IMR-90 (cell line): ENCODE results near the gene PAM16. TPM values are rescaled to one million over a fixed set of nuclear protein-coding genes. Genes with fewer than 3 reads are reported as not detected.

Experiments
- ATAC-seq: fragments of 200-7000 bp; cut with Tn5 transposase; 2 replicates; pipeline ENCODE4 v1.9.1; 2020; ENCODE audit warnings: low read depth, mild to moderate bottlenecking, moderate library complexity
- BruUV-seq: library from RNA; stranded (reverse); fragments of 400-500 nt; replicated peaks from 2 replicates; lab custom pipeline; 2021; lab: Mats Ljungman, UMichigan
- CTCF ChIA-PET: fragments of 300-600 bp; formaldehyde crosslinking; extraction: SDS; loops from one replicate; lab custom pipeline; 2021; ENCODE audit warnings: antibody characterized with exemption; lab: Yijun Ruan, JAX
- POLR2A ChIA-PET: fragments of 300-600 bp; sonication (Branson Sonifier 250); formaldehyde crosslinking; loops from one replicate; lab custom pipeline; 2022; ENCODE audit warnings: antibody characterized with exemption; ENCODE audit not compliant: unreplicated experiment; lab: Charles Lee
- DNase-seq: peaks from one replicate; pipeline ENCODE4 v3.0.0; 2013
- H2AFZ ChIP-seq: replicated peaks from 2 replicates; pipeline ENCODE3; 2013; ENCODE audit warnings: low read length, mild to moderate bottlenecking; ENCODE audit not compliant: poor library complexity
- H2AK5ac ChIP-seq: 2 replicates; pipeline ENCODE4 v1.6.1; 2013; ENCODE audit warnings: low read depth, low read length, inconsistent platforms
- H2AK9ac ChIP-seq: replicated peaks from 2 replicates; pipeline ENCODE3; 2013; ENCODE audit warnings: mild to moderate bottlenecking, low read depth, low read length, moderate library complexity; ENCODE audit not compliant: poor library complexity
- H2BK120ac ChIP-seq: 2 replicates; pipeline ENCODE4 v1.6.1; 2013; ENCODE audit warnings: low read depth, low read length, inconsistent platforms
- H2BK15ac ChIP-seq: 3 replicates; pipeline ENCODE4 v1.6.1; 2013; ENCODE audit warnings: low read depth, low read length, inconsistent platforms
- H2BK20ac ChIP-seq: 2 replicates; pipeline ENCODE4 v1.6.1; 2013; ENCODE audit warnings: low read depth, mild to moderate bottlenecking, inconsistent platforms, low read length, moderate library complexity
- H2BK5ac ChIP-seq: 2 replicates; pipeline ENCODE4 v1.6.1; 2013; ENCODE audit warnings: mild to moderate bottlenecking, low read depth, low read length, inconsistent platforms; ENCODE audit not compliant: poor library complexity, severe bottlenecking
- H3K14ac ChIP-seq: replicated peaks from 2 replicates; pipeline ENCODE4 v1.6.1; 2013; ENCODE audit warnings: low read depth, low read length, inconsistent platforms
- H3K18ac ChIP-seq: 2 replicates; pipeline ENCODE4 v1.6.1; 2013; ENCODE audit warnings: low read depth, low read length, control low read depth
- H3K23ac ChIP-seq: 2 replicates; pipeline ENCODE4 v1.6.1; 2013; ENCODE audit warnings: low read depth, low read length, inconsistent platforms
- H3K27ac ChIP-seq: 2 replicates; pipeline ENCODE4 v1.5.1; 2013; ENCODE audit warnings: mild to moderate bottlenecking, control low read depth, low read length; ENCODE audit not compliant: insufficient read depth
- H3K27me3 ChIP-seq: 2 replicates; pipeline ENCODE4 v1.6.1; 2013; ENCODE audit warnings: low read length; ENCODE audit not compliant: control insufficient read depth, insufficient read depth
- H3K36me3 ChIP-seq: 2 replicates; pipeline ENCODE4 v1.6.1; 2013; ENCODE audit warnings: low read length, mixed read lengths; ENCODE audit not compliant: control insufficient read depth, insufficient read depth
- H3K4ac ChIP-seq: 2 replicates; pipeline ENCODE4 v1.6.1; 2013; ENCODE audit warnings: low read depth, low read length, inconsistent platforms
- H3K4me1 ChIP-seq: 2 replicates; pipeline ENCODE4 v1.6.1; 2013; ENCODE audit warnings: low read length, mixed read lengths; ENCODE audit not compliant: control insufficient read depth, insufficient read depth
- H3K4me2 ChIP-seq: 2 replicates; pipeline ENCODE4 v1.6.1; 2013; ENCODE audit warnings: low read depth, mild to moderate bottlenecking, control low read depth, low read length, moderate library complexity
- H3K4me3 ChIP-seq: 2 replicates; pipeline ENCODE4 v1.5.1; 2013; ENCODE audit warnings: low read depth, mild to moderate bottlenecking, control low read depth, low read length, moderate library complexity; ENCODE audit not compliant: insufficient read depth
- H3K56ac ChIP-seq: 2 replicates; pipeline ENCODE4 v1.6.1; 2013; ENCODE audit warnings: low read length, inconsistent platforms; ENCODE audit not compliant: insufficient read depth; ENCODE audit errors: extremely low read depth
- H3K79me1 ChIP-seq, 2 experiments: 2 replicates each; pipeline ENCODE4 v1.6.1; 2013; ENCODE audit warnings: low read length in 2 of 2, inconsistent platforms in 1 of 2, low read depth in 1 of 2
- H3K9ac ChIP-seq: 2 replicates; pipeline ENCODE4 v1.6.1; 2013; ENCODE audit warnings: low read depth, low read length, control low read depth
- H3K9me1 ChIP-seq: 2 replicates; pipeline ENCODE4 v1.6.1; 2013; ENCODE audit warnings: low read length, inconsistent platforms; ENCODE audit not compliant: insufficient read depth
- H3K9me3 ChIP-seq: 2 replicates; pipeline ENCODE4 v1.6.1; 2013; ENCODE audit warnings: low read length; ENCODE audit not compliant: control insufficient read depth, insufficient read depth
- H4K20me1 ChIP-seq: 2 replicates; pipeline ENCODE4 v1.6.1; 2013; ENCODE audit warnings: low read length, inconsistent platforms; ENCODE audit not compliant: insufficient read depth
- H4K5ac ChIP-seq: 2 replicates; pipeline ENCODE4 v1.6.1; 2013; ENCODE audit warnings: mild to moderate bottlenecking, low read depth, low read length, control low read depth
- H4K8ac ChIP-seq, 2 experiments: 2 replicates each; pipeline ENCODE4 v1.6.1; 2013; ENCODE audit warnings: low read depth in 2 of 2, low read length in 2 of 2, control low read depth in 1 of 2, inconsistent platforms in 1 of 2
- H4K91ac ChIP-seq: 2 replicates; pipeline ENCODE4 v1.6.1; 2013; ENCODE audit warnings: low read depth, low read length, inconsistent platforms; ENCODE audit not compliant: insufficient read depth
- BHLHE40 ChIP-seq: fragments of 150-350 bp; IDR thresholded peaks from 2 replicates; pipeline ENCODE4 v1.6.1; 2016; ENCODE audit warnings: mild to moderate bottlenecking, low read depth, low read length
- CEBPB ChIP-seq: IDR thresholded peaks from 2 replicates; pipeline ENCODE4 v1.6.1; 2012; ENCODE audit warnings: low read depth, low read length, improper control_type of control experiment
- CHD1 ChIP-seq: IDR thresholded peaks from 2 replicates; pipeline ENCODE4 v1.6.1; 2012; ENCODE audit warnings: low read depth, low read length, improper control_type of control experiment
- MAFK ChIP-seq: IDR thresholded peaks from 2 replicates; pipeline ENCODE4 v1.6.1; 2012; ENCODE audit warnings: low read depth, low read length, improper control_type of control experiment
- MAZ ChIP-seq: IDR thresholded peaks from 2 replicates; pipeline ENCODE4 v1.6.1; 2012; ENCODE audit warnings: low read depth, mild to moderate bottlenecking, low read length, improper control_type of control experiment, moderate library complexity, borderline replicate concordance
- MXI1 ChIP-seq: IDR thresholded peaks from 2 replicates; pipeline ENCODE4 v1.6.1; 2012; ENCODE audit warnings: low read depth, mild to moderate bottlenecking, low read length, moderate library complexity, borderline replicate concordance
- NFE2L2 ChIP-seq: fragments of 150-350 bp; IDR thresholded peaks from 2 replicates; pipeline ENCODE4 v1.6.1; 2016; ENCODE audit warnings: low read depth, mild to moderate bottlenecking, low read length
- POLR2A ChIP-seq: IDR thresholded peaks from 2 replicates; pipeline ENCODE4 v1.6.1; 2012; ENCODE audit warnings: mild to moderate bottlenecking, low read depth, low read length
- RAD21 ChIP-seq: IDR thresholded peaks from 2 replicates; pipeline ENCODE4 v1.6.1; 2012; ENCODE audit warnings: low read length, improper control_type of control experiment
- RCOR1 ChIP-seq: IDR thresholded peaks from 2 replicates; pipeline ENCODE4 v1.6.1; 2012; ENCODE audit warnings: mild to moderate bottlenecking, low read length, improper control_type of control experiment; ENCODE audit not compliant: insufficient replicate concordance
- RFX5 ChIP-seq: IDR thresholded peaks from 2 replicates; pipeline ENCODE4 v1.8.0; 2012; ENCODE audit warnings: low read depth, mild to moderate bottlenecking, low read length, moderate library complexity
- SMC3 ChIP-seq: fragments of 150-350 bp; IDR thresholded peaks from 2 replicates; pipeline ENCODE4 v1.6.1; 2016; ENCODE audit warnings: low read depth, mild to moderate bottlenecking, antibody characterized with exemption, low read length, moderate library complexity
- USF2 ChIP-seq: fragments of 150-350 bp; IDR thresholded peaks from 2 replicates; pipeline ENCODE4 v1.6.1; 2017; ENCODE audit warnings: mild to moderate bottlenecking, antibody characterized with exemption, low read length, low read depth
- WGBS, 2 experiments: methylation state at CpG; one replicate each; pipeline versions ENCODE4 v1.1.5 to v1.1.7; 2013; ENCODE audit warnings: missing lambda C conversion rate in 2 of 2; ENCODE audit not compliant: insufficient read length in 1 of 2; ENCODE audit errors: extremely low coverage in 2 of 2; 5-methylcytosine and 5-hydroxymethylcytosine counted together
- dilution Hi-C: fragments of 300-500 bp; cut with HindIII; formaldehyde crosslinking; loops from one replicate; pipeline ENCODE4 v1.14.3; 2018; ENCODE audit warnings: low sequenced_read_pairs; ENCODE audit not compliant: unreplicated experiment
- in situ Hi-C: fragments of 300-500 bp; cut with MboI; formaldehyde crosslinking; loops from 3 replicates; pipeline ENCODE4 v1.14.3; 2019; ENCODE audit warnings: low sequenced_read_pairs, inconsistent platforms, mixed read lengths
- intact Hi-C: fragments of 100-400 bp; cut with micrococcal nuclease; formaldehyde crosslinking; loops from 2 replicates; pipeline ENCODE4 v1.10.0; 2022
- polyA plus RNA-seq, 3 experiments: library from polyadenylated mRNA; depleted of rRNA; stranded (reverse); fragments of >200 nt; gene quantifications; 2 replicates each; pipeline ENCODE4 v1.2.3, GENCODE V29; 2012; ENCODE audit warnings: low replicate concordance in 1 of 3
- total RNA-seq: library from RNA; depleted of rRNA; stranded (reverse); fragments of >200 nt; gene quantifications from 2 replicates; pipeline ENCODE4 v1.2.3, GENCODE V29; 2012
- TF ChIP-seq, protein P1 (sequence below): fragments of 150-350 bp; IDR thresholded peaks from 2 replicates; pipeline ENCODE4 v1.6.1; 2016; ENCODE audit warnings: low read depth, mild to moderate bottlenecking, low read length, moderate library complexity, borderline replicate concordance
- TF ChIP-seq, protein P2 (sequence below): conservative IDR thresholded peaks from 2 replicates; pipeline ENCODE4 v1.5.1; 2012; ENCODE audit warnings: mild to moderate bottlenecking, low read depth, low read length, improper control_type of control experiment

Gene PAM16
- total and polyA plus RNA-seq, 2 of the 4 experiments (the other 2 are of a cell fraction) = 17.9 to 48.4 TPM

GRCh38 chr16:4395055-4395726 is 44.1 kb upstream of the PAM16 start:
- Histone ChIP-seq H2BK5ac (peak overlapping the region; percentile 24), H3K56ac (no peak overlapping the region), H3K14ac (no peak overlapping the region), H3K36me3 (peaks cover 9% of the 10 kb centered on the region), H3K4me1 (peaks cover 20% of the 10 kb centered on the region), H4K8ac (no peak overlapping the region), H2BK120ac (no peak overlapping the region), H4K20me1 (no peaks in the 10 kb centered on the region), H3K23ac (no peak overlapping the region), H3K9me3 (no peaks in the 10 kb centered on the region), H2AK9ac (no peak overlapping the region), H2AFZ (no peak overlapping the region), H3K4me3 (no peak overlapping the region), H3K27ac (no peak overlapping the region), H3K9ac (no peak overlapping the region), H3K27me3 (no peaks in the 10 kb centered on the region), H4K5ac (no peak overlapping the region), H2BK15ac (no peak overlapping the region; the same call in 2 of the 3 replicates), H2AK5ac (no peak overlapping the region), H3K18ac (no peak overlapping the region), H3K4ac (no peak overlapping the region), H4K91ac (no peak overlapping the region; the same call in 1 of the 2 replicates), H3K79me1 (peaks cover 0 to 24% of the 10 kb centered on the region in 2 experiments; a peak in 2 of 4 replicates), H3K4me2 (no peak overlapping the region), H3K9me1 (peaks cover 4% of the 10 kb centered on the region; the same call in 1 of the 2 replicates), H2BK20ac (no peak overlapping the region)
- in situ Hi-C loops = loop anchor here (5.0 kb wide), 1 partner anchor 33 kb away; no protein-coding TSS in a partner anchor
- DNase-seq = no peak
- dilution Hi-C loops = no loop called here
- TF ChIP-seq RAD21 (no peak), RCOR1 (no peak), USF2 (no peak), MAFK (no peak), CEBPB (no peak), BHLHE40 (no peak), MXI1 (no peak), MAZ (no peak), CHD1 (no peak), NFE2L2 (no peak), POLR2A (no peak), RFX5 (no peak), SMC3 (no peak)
- TF ChIP-seq, protein P1, sequence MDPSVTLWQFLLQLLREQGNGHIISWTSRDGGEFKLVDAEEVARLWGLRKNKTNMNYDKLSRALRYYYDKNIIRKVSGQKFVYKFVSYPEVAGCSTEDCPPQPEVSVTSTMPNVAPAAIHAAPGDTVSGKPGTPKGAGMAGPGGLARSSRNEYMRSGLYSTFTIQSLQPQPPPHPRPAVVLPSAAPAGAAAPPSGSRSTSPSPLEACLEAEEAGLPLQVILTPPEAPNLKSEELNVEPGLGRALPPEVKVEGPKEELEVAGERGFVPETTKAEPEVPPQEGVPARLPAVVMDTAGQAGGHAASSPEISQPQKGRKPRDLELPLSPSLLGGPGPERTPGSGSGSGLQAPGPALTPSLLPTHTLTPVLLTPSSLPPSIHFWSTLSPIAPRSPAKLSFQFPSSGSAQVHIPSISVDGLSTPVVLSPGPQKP = no peak
- TF ChIP-seq, protein P2, sequence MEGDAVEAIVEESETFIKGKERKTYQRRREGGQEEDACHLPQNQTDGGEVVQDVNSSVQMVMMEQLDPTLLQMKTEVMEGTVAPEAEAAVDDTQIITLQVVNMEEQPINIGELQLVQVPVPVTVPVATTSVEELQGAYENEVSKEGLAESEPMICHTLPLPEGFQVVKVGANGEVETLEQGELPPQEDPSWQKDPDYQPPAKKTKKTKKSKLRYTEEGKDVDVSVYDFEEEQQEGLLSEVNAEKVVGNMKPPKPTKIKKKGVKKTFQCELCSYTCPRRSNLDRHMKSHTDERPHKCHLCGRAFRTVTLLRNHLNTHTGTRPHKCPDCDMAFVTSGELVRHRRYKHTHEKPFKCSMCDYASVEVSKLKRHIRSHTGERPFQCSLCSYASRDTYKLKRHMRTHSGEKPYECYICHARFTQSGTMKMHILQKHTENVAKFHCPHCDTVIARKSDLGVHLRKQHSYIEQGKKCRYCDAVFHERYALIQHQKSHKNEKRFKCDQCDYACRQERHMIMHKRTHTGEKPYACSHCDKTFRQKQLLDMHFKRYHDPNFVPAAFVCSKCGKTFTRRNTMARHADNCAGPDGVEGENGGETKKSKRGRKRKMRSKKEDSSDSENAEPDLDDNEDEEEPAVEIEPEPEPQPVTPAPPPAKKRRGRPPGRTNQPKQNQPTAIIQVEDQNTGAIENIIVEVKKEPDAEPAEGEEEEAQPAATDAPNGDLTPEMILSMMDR = no peak
- POLR2A ChIA-PET = no interaction called here
- CTCF ChIA-PET = no interaction called here
- no peak for ATAC-seq
- intact Hi-C loops = loop anchor here (2.0 kb wide), 1 partner anchor 44 kb away; the partner anchor contains the start of gene PAM16
- WGBS, 2 experiments = no CpG with 5 or more reads among the region's 9 CpGs
- no TSS peak for BruUV-seq
